PFSK-1 (cell line): Measurements from ENCODE around the gene TOX2.

ENCODE experiments used
- FOXP2 ChIP-seq: optimal IDR thresholded peaks from 2 replicates; pipeline ENCODE3; 2011; ENCODE audit warnings: borderline replicate concordance, control low read depth, inconsistent platforms; ENCODE audit not compliant: insufficient read depth; ENCODE audit errors: extremely low read length, extremely low read depth
- POLR2AphosphoS5 ChIP-seq: IDR thresholded peaks from 2 replicates; pipeline ENCODE4 v1.6.1; 2012; ENCODE audit warnings: low read depth, mild to moderate bottlenecking, control low read depth, low read length, moderate library complexity
- REST ChIP-seq, 2 experiments: IDR thresholded peaks; 2 replicates each; pipeline versions ENCODE4 v1.6.1 to v1.8.0; 2011 to 2012; ENCODE audit warnings: low read depth in 2 of 2, low read length in 2 of 2, control low read depth in 1 of 2, inconsistent platforms in 1 of 2, mild to moderate bottlenecking in 1 of 2, moderate library complexity in 1 of 2; ENCODE audit not compliant: insufficient read depth in 1 of 2
- SIN3A ChIP-seq: IDR thresholded peaks from 2 replicates; pipeline ENCODE4 v1.6.1; 2012; ENCODE audit warnings: mild to moderate bottlenecking, low read length, moderate library complexity, borderline replicate concordance; ENCODE audit not compliant: insufficient read depth
- TAF1 ChIP-seq: IDR thresholded peaks from 2 replicates; pipeline ENCODE4 v1.6.1; 2012; ENCODE audit warnings: low read length, control low read depth, borderline replicate concordance; ENCODE audit not compliant: insufficient read depth

The TOX2 gene

GRCh38 chr20:44015733-44016103 lies 101.1 kb downstream of the TOX2 start:
- no peak for TF ChIP-seq REST (IDR thresholded peaks at IDR 0.05; ENCODE audit: insufficient read depth in 1 of 2, low read depth in 2 of 2, low read length in 2 of 2)
- no peak for TF ChIP-seq FOXP2
- TF ChIP-seq SIN3A, result no peak
- no peak for TF ChIP-seq POLR2AphosphoS5
- TF ChIP-seq TAF1, result no peak

GRCh38 chr20:44016525-44016924 lies 101.9 kb downstream of the TOX2 start:
- TF ChIP-seq SIN3A, result no peak
- TF ChIP-seq FOXP2, result no peak

GRCh38 chr20:44017211-44017610 lies 102.6 kb downstream of the TOX2 start:
- no peak for TF ChIP-seq POLR2AphosphoS5
- no peak for TF ChIP-seq REST (IDR thresholded peaks at IDR 0.05; ENCODE audit: insufficient read depth in 1 of 2, low read depth in 2 of 2, low read length in 2 of 2)
- no peak for TF ChIP-seq TAF1
- no peak for TF ChIP-seq SIN3A
- TF ChIP-seq FOXP2, result no peak

- no peak for TF ChIP-seq TAF1
- no peak for TF ChIP-seq REST (IDR thresholded peaks at IDR 0.05; ENCODE audit: insufficient read depth in 1 of 2, low read depth in 2 of 2, low read length in 2 of 2)
- no peak for TF ChIP-seq FOXP2
- no peak for TF ChIP-seq POLR2AphosphoS5
- TF ChIP-seq SIN3A, result no peak
Measured at GRCh38 chr20:44017905-44018258, 103.2 kb downstream of the TOX2 start.

GRCh38 chr20:44018259-44018941 lies 103.7 kb downstream of the TOX2 start:
- TF ChIP-seq REST (IDR thresholded peaks at IDR 0.05; ENCODE audit: insufficient read depth in 1 of 2, low read depth in 2 of 2, low read length in 2 of 2), result no peak
- TF ChIP-seq SIN3A, result no peak
- no peak for TF ChIP-seq POLR2AphosphoS5
- TF ChIP-seq TAF1, result no peak
- no peak for TF ChIP-seq FOXP2
